GM21367 (cell line): ENCODE data around the gene P4HA2.
"Not testable (repeated sequence)": the region's sequence is repeated elsewhere in the genome, so short reads cannot be mapped to it uniquely, and the experiment has no call there.

Experiments used
- ATAC-seq: cut with Tn5 transposase; IDR thresholded peaks from one replicate; pipeline ENCODE4 v1.9.1; 2021; ENCODE audit not compliant: unreplicated experiment

The P4HA2 gene

DNA sequence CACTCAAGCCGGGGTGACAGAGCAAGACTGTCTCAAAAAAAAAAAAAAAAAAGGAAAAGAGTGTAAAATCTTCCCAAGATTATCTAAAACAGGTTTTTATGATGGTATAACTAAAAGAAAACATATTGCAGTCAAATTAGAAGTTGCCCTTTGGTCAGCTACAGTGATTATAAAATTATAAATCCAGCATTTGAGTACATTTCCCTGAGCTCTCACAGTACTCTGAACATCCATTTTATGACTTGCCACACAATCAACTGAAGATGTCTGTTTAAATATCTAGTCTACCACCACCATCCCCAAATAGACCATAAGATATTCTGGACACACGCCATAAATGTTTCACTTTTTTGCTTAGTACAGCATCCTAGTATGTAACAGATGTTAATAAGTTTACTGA lies 77.1 kb downstream of the P4HA2 start:
- ATAC-seq = no peak

DNA sequence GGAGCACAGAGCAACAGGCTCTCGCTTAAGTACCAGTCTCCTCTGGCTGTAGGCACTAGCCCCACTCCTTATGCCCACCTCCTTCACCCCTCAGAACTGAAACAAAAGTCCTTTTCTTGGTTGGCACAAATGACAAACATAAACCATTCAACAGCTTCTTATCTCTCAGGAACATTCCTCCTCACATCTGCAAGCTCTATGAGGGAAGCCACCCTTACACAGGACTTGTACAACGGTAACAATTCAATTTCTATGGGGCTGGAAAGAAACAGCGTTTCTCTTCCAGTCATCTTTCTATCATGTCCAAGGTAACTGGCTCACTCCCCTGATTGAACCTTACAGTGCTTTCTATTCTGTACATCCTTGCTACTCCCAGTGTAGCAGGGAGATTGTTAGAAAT lies 80.0 kb downstream of the P4HA2 start:
- no peak for ATAC-seq

DNA sequence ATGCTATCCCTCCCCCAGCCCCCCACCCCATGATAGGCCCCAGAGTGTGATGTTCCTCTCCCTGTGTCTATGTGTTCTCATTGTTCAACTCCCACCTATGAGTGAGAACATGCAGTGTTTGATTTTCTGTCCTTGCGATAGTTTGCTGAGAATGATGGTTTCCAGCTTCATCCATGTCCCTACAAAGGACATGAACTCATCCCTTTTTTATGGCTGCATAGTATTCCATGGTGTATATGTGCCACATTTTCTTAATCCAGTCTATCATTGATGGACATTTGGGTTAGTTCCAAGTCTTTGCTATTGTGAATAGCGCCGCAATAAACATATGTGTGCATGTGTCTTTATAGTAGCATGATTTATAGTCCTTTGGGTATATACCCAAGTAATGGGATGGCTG lies 82.3 kb downstream of the P4HA2 start:
- ATAC-seq = not testable (repeated sequence)

DNA sequence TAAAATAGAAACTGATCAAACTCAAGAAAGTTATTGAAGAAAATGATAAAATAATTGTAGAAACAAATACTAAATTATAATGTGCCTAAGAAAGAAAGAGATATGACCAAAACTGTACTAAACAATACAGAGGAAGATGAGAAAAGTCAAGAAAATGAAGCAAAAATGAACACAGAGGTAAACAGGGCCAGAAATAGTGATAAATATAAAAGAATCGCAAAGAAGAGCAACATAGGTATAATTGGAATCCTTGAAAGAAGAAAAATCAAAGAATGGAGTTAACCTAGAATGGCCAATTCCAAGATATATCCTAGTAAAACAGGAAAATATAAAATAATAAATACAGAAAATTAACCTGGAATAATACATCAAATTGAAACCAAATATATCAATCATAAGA lies 84.5 kb downstream of the P4HA2 start:
- ATAC-seq = no peak

DNA sequence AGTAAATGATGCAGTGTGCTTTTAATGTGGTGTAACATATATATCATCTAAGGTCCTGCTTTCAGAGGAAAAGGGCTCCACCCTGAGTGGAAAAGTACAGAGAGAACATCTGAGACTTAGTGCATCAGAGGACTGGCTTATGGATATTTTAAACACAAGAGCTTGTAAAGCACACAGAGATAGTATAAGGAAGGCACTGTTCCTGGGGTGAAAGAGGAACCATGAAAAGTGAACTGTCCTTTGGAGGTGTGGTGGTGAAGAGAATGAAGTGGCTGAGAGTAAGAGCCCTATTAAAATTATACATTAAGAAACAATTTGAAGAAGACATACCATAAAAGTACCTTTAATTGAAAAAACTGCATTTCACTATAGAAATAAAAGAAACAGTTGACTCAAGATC lies 85.2 kb downstream of the P4HA2 start:
- ATAC-seq = no peak
